IPS-11a (cell line): Measurements from ENCODE around the gene MRTFA.
A peak's percentile ranks its signal among the peaks of the same experiment; 100 is the strongest.
"Not testable (repeated sequence)": the region's sequence is repeated elsewhere in the genome, so short reads cannot be mapped to it uniquely, and the experiment has no call there.

Experiments used
- H3K4me3 ChIP-seq: one replicate; pipeline ENCODE4 v1.5.1; 2013; ENCODE audit warnings: low read depth, low read length, control low read depth

Gene MRTFA

DNA sequence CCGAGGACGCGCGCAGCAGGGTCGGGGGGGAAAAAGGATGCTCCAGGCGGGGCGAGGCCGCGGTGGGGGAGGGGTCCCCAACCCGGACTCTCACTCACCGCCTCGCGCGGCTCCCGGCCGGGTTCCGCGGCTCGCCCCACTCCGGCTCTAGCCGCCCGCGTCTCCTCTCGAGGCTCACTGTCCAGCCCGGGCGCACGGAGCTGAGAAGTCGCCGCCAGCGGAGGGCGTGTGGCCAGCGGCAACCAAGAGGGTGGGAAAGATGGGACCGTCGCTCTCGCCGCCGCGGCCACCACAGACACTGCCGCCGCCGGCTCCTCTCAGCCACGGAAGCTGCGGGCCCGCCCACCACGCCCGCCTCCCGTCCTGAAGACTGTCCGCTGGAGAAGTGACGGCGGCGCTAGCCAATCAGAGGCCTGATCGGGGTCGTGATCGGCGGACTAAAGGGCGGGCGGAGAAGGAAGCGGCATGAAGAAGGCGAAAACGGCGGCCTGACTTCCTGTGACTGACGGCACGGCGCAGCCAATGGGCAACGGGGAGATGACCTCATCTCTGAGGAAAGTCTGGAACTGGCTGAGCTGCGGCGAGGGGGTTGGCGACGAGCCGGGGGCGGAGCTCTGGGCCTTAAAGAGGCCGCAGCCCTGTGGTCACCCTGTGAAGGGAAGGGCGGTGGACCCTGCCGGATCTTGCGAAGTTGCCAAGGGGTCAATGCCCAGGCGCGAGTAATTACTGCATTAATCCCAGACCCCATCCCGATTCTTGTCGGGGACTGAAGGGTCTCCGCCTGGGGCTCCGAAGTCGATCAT is at the start of gene MRTFA:
Gene MRTFA (minus strand): TSS at position 340 of the 803 bp plus-strand sequence.
- H3K4me3 ChIP-seq = peak within 1 kb of the TSS; percentile 85

DNA sequence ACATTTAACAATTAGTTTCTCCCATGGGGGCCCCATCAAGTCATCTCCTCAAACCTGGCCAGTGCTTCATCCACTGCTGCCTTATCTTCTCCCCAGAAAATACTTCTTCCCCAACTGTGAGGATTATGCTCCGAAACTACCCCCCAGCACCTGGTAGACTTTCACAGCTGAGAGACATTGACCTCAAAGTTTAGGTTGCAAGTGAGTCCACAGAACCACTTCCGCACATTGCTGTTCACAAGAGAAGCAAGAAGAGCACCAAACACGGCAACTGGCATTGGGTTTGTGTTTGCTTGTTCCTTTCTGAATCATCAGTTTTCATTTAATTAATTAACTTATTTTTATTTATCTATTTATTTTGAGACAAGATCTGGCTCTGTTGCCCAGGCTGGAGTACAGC is 48.9 kb upstream of the MRTFA start:
- no peak overlapping the region for H3K4me3 ChIP-seq

- H3K4me3 ChIP-seq = peak overlapping the region; percentile 6
Measured at GRCh38 chr22:40684728-40685127, 48.2 kb upstream of the MRTFA start.

DNA sequence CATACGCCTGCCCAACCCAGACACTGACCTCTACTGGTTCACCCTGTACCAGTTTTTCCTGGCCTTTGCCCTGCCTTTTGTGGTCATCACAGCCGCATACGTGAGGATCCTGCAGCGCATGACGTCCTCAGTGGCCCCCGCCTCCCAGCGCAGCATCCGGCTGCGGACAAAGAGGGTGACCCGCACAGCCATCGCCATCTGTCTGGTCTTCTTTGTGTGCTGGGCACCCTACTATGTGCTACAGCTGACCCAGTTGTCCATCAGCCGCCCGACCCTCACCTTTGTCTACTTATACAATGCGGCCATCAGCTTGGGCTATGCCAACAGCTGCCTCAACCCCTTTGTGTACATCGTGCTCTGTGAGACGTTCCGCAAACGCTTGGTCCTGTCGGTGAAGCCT is 44.9 kb upstream of the MRTFA start:
- no peak overlapping the region for H3K4me3 ChIP-seq

DNA sequence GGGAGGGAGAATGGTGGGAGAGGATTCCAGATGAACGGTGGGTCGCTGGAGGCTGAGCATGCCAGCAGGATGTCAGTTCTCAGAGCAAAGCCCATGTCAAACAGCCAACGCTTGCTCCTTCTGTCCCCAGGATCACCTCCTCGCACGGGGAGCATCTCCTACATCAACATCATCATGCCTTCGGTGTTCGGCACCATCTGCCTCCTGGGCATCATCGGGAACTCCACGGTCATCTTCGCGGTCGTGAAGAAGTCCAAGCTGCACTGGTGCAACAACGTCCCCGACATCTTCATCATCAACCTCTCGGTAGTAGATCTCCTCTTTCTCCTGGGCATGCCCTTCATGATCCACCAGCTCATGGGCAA is 44.3 kb upstream of the MRTFA start:
- H3K4me3 ChIP-seq = no peak overlapping the region

GRCh38 chr22:40679964-40680818 is 43.7 kb upstream of the MRTFA start:
- no peak overlapping the region for H3K4me3 ChIP-seq

- H3K4me3 ChIP-seq = no peak within 1 kb of the TSS
Measured at GRCh38 chr22:40679249-40679963, 42.9 kb upstream of the MRTFA start, which contains the start of gene MCHR1. Gene MCHR1, plus strand, starts transcription at chr22:40679484. Its CDS starts 169 bp downstream, at chr22:40679653.

DNA sequence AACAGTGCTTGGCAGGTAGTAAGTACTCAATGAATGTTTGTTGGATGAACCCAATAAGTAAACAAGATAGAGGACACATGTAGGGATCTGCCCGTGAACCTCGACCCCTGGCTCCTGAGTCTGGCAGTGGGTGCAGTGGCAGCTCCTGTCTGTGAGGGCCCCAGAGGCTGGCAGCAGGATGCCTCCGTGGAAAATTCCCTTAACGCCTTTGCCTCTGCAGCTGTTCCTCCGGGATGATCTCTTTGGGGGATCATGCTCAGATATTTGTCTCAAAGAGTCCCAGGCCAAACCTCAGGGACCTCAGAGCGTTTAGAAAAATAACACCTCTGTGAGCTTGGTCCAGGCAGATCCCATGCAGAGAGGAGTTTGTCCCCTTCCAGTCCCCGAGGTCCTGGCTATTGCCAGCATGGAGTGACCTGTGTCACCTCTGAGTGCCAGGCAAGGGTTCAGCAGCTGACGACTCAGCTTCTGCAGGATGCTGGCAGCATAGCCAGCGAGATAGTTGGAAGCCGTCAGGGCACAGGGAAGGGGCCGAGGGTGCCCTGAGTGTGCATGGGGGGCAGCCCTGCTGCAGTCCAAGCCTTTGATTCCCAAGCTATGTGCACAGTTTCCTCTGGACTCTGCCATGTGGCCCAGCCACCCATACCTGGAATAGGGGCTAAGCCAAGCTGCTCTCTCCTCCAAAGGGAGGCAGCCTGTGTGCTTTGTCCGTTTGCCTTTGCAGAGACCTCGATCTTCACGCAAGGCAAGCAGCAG is 42.2 kb upstream of the MRTFA start:
- H3K4me3 ChIP-seq = no peak overlapping the region

DNA sequence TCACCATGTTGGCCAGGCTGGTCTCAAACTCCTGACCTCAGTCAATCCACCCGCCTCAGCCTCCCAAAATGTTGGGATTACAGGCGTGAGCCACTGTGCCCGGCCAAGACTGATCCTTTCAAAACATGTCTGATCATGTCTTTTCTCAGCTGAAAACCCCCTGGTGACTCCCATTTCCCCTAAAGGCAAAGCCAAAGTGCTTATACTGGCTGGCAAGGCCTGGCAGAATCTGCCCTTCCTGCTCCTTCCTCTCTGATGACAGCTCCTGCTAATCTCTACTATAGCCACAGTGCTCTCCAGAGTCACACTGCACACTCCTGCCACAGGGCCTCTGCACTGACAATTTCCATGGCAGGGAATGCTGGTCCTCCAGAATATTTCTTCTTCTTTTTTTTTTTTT is 40.1 kb upstream of the MRTFA start:
- H3K4me3 ChIP-seq = no peak overlapping the region

DNA sequence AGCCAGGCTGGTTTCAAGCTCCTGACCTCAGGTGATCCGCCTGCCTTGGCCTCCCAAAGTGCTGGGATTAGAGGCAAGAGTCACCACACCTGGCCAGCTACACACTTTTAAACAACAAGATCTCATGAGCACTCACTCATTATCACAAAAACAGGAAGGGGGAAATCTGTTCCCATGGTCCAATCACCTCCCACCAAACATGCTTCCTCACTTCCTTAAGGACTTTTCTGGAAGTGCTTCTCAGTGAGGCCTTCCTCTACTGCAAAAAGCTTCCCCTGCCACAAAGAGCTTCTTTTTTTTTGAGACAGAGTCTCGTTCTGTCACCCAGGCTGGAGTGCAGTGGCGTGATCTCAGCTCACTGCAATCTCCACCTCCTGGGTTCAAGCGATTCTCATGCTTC is 39.6 kb upstream of the MRTFA start:
- H3K4me3 ChIP-seq = not testable (repeated sequence)

GRCh38 chr22:40674274-40674673 is 37.8 kb upstream of the MRTFA start:
- H3K4me3 ChIP-seq = no peak overlapping the region

DNA sequence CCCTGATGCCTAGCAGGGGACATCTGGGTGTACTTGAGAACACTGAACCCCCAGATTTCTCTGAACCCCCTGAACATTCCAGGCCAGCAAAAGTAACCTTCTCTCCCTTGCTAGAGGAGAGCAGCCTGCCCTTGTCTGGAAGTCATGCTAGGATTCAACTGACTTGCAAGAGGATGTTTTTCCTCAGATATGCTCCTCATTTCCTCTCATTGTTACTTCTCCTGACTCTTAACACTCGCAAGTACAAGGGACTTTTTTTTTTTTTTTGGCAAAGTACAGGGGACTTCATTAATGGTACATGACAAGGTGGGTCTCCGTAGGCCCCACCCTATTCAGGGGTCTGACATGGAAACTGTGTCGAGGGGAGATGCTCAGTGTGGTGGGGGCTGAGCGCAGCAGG is 36.5 kb upstream of the MRTFA start:
- no peak overlapping the region for H3K4me3 ChIP-seq

DNA sequence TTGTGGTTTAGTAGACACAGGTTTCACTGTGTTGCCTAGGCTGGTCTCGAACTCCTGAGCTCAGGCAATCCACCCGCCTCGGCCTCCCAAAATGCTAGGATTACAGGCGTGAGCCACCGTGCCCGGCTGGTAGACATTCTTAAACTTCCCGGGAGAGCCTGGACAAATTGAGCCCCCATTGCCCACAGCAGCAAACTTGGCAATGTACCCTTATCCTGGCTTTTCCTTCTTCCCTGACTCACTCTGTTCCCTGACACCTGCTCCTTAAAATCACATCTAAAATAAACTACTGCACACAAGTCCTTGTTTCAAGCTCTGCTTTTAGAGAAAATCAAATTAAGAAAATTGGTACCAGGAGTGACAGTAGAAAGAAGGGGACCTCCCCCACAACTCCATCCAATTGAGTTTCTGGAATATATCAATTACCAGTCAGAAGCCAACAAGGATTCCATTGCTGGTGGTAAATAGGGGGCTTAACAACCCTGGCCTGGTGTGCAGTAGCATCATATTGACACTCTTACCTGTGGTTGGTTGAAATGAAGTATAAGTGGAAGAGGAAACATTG is 35.4 kb upstream of the MRTFA start:
- H3K4me3 ChIP-seq = no peak overlapping the region

- no peak overlapping the region for H3K4me3 ChIP-seq
Measured at GRCh38 chr22:40671369-40671768, 34.9 kb upstream of the MRTFA start.

- H3K4me3 ChIP-seq = no peak overlapping the region
Measured at GRCh38 chr22:40670058-40670457, 33.5 kb upstream of the MRTFA start.

GRCh38 chr22:40668611-40669411 is 32.3 kb upstream of the MRTFA start:
- no peak overlapping the region for H3K4me3 ChIP-seq

- no peak overlapping the region for H3K4me3 ChIP-seq
Measured at GRCh38 chr22:40666151-40666848, 29.8 kb upstream of the MRTFA start.

GRCh38 chr22:40665312-40665711 is 28.8 kb upstream of the MRTFA start:
- no peak overlapping the region for H3K4me3 ChIP-seq

DNA sequence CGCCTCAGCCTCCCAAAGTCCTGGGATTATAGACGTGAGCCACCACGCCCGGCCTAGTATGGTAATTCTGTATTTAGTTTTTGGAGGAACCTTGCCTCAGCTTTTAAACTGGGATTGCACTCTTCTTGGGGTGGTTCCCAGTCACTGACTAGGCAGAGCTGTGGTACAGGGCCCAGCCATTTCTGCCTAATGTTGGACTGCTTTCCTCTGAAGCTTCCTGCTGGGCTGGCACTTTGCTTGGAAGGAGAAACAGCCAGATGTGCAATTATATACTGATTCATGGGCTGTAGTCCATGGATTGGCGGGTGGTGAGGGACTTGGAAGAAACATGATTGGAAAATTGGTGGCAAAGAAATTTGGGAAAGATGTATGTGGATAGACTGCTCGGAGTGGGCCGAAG is 25.2 kb upstream of the MRTFA start:
- no peak overlapping the region for H3K4me3 ChIP-seq
